NCI-H2081 (cell line): ENCODE results near the gene CLDND1.
"Not testable (repeated sequence)": the region's sequence is repeated elsewhere in the genome, so short reads cannot be mapped to it uniquely, and the experiment has no call there.

Experiments
- DNase-seq, 2 experiments: peaks; one replicate each; lab custom pipeline; 2025; lab: John Stamatoyannopoulos, UW

CLDND1 gene

GRCh38 chr3:98522544-98523281 is at the start of gene CLDND1:
TSS of gene CLDND1 (minus strand) at chr3:98522902. CDS start at chr3:98521424, 1,478 bp downstream.
- peak; percentile 96 to 98 for DNase-seq

- DNase-seq, result no peak
These were observed 45.7 kb upstream of the CLDND1 start for GRCh38 chr3:98568402-98568801.

- no peak for DNase-seq
These were observed 45.1 kb upstream of the CLDND1 start for GRCh38 chr3:98567666-98568270.

- no peak for DNase-seq
These were observed 43.1 kb upstream of the CLDND1 start for GRCh38 chr3:98565843-98566242.

GRCh38 chr3:98565237-98565643 is 42.5 kb upstream of the CLDND1 start:
- DNase-seq, result peak in 1 of 2 experiments; percentile 8

GRCh38 chr3:98564282-98565005 is 41.7 kb upstream of the CLDND1 start:
- DNase-seq, result no peak

DNA sequence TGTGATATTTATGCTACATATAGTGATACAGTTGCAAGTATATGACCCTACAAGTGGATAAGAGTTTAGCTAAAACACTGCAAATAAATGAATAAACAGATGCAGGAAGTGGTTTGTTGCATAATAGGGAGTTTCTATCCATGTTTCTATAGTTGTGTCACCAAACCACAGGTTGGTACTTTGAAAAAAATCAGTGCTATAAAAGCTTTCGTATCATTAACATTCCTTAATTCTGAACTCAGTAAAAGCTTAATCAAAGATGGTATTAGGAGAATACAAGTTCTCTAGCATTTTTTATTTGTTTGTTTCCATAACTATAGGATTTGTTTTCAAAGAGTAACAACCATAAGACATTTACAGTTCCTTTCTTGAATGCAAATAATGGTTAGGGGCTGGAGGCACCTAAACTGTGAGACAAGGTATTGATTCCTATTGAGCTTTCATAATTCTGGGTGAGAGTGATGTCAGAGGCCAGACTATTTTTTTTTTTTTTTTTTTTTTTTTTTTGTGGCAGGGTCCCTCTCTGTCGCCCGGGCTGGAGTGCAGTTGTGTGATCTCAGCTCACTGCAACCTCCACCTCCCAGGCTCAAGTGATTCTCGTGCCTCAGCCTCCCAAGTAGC is 41.1 kb upstream of the CLDND1 start:
- DNase-seq, result no peak

GRCh38 chr3:98561727-98562521 is 39.2 kb upstream of the CLDND1 start:
- DNase-seq, result no peak

- no peak for DNase-seq
These were observed 38.2 kb upstream of the CLDND1 start for GRCh38 chr3:98560911-98561310.

DNA sequence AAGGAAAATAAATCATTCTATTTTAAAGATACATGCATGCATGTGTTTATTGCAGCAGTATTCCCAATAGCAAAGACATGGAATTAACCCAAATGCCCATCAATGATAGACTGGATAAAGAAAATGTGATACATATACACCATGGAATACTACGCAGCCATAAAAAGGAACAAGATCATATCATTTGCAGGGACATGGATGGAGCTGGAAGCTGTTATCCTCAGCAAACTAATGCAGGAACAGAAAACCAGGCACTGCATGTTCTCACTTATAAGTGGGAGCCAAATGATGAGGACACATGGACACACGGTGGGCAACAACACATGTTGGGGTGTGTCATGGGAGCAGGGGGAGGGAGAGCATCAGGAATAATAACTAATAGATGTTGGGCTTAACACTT is 37.1 kb upstream of the CLDND1 start:
- not testable (repeated sequence) for DNase-seq

- DNase-seq, result no peak
These were observed 35.6 kb upstream of the CLDND1 start for GRCh38 chr3:98558100-98558827.

- DNase-seq, result no peak
These were observed 34.8 kb upstream of the CLDND1 start for GRCh38 chr3:98557324-98558010.

- no peak for DNase-seq
These were observed 33.7 kb upstream of the CLDND1 start for GRCh38 chr3:98556164-98557130.

DNA sequence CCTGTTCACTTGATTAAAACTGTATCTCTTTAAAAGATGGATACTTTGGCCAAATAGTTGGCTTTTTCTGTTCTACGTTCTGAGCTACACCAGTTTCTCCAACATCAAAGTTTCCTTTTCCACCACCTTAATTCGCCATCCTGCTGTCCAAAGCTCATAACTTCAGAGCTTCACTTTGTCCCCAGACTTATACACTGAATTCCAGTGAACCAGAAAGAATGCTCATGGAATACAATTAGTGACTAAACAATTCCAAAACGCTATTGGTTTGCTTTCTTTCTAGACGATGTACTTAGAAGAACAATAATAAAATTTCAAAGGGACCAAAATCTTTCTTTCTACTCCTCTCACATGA is 32.3 kb upstream of the CLDND1 start:
- no peak for DNase-seq

- no peak for DNase-seq
These were observed 31.9 kb upstream of the CLDND1 start for GRCh38 chr3:98554580-98554979.

DNA sequence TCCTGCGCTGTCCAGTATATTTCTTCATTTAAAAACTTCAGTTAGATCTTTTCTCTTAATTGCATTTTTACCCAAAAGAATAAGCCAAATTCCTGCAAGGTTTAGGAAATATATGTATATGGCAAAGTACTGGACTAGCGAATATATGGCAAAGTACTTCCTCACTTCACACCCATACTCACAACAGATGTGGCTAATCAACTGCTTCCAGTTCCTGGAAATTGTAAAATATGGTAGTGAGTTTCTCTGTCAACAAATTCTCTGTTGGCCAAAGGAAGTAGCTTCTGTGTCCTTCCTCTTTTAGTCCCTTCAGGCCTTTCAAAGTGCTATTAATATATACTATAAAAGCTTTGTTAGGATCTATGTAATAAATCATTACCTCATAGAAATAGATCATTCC is 31.1 kb upstream of the CLDND1 start:
- no peak for DNase-seq

GRCh38 chr3:98553021-98553563 is 30.4 kb upstream of the CLDND1 start:
- DNase-seq, result no peak

DNA sequence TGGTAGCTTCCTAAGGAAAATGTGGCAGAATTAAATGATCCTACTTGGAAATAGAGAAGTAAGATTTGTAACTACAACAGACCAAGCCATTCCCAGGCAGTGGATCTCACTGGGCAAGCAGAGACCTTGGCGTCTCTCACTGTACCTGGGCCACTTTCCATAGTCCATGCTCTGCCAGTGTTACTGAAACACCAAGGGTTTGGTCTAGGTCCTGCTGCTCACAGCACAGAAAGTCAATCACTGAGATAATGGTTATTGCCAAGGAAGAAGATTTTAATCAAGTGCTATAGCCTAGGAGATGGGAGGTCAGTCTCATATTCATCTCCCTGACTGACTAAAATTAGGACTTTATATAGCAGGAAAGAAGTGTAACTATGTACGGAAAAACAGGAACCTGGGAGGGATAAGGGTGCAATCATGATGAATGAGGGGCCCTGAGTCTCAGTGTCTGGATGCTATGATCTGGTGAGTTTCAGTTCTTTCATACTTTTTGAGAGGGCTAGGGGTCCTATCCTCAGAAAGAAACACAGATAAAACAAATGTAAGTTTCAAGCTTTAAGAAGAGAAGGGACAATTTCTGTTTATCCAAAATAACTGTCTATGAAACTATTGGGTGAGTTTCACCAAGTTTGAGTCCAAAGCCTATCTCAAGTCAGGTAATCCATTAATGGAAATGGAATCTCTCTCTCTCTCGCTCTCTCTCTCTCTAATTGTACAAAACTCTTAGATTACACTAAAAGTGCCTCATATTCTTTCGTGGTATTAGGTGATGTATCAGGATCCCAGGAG is 29.7 kb upstream of the CLDND1 start:
- no peak for DNase-seq
